Mucosa of descending colon (tissue), 3 donors: ENCODE measurements around the gene B3GNT9. TPM values are rescaled to one million over a fixed set of nuclear protein-coding genes. Genes with fewer than 3 reads are reported as not detected.

Experiments
- ATAC-seq: fragments of 200-7000 bp; cut with Tn5 transposase; one replicate; pipeline ENCODE4 v1.9.1; 2020; ENCODE audit warnings: mild to moderate bottlenecking, moderate library complexity
- DNase-seq, 3 donors: peaks; one replicate each; pipeline ENCODE4 v3.0.0-alpha.2; 2020
- H3K36me3 ChIP-seq: fragments of 200-600 bp; one replicate; pipeline ENCODE4 v1.8.0; 2021; ENCODE audit warnings: low read depth, mild to moderate bottlenecking
- H3K4me1 ChIP-seq: fragments of 200-600 bp; one replicate; pipeline ENCODE4 v1.8.0; 2021; ENCODE audit warnings: low read depth, mild to moderate bottlenecking
- H3K4me3 ChIP-seq: fragments of 200-600 bp; one replicate; pipeline ENCODE4 v1.8.0; 2021; ENCODE audit warnings: mild to moderate bottlenecking
- H3K9me3 ChIP-seq: fragments of 200-600 bp; one replicate; pipeline ENCODE4 v1.8.0; 2021; ENCODE audit warnings: mild to moderate bottlenecking
- intact Hi-C, 2 donors: fragments of 100-400 bp; cut with DNase I in 1 of 2; cut with micrococcal nuclease in 1 of 2; formaldehyde crosslinking; loops; one replicate each; pipeline versions ENCODE4 v1.11.0 to v1.11.1; 2022; cut with DNase I, micrococcal nuclease
- total RNA-seq, 3 donors: library from RNA; stranded (reverse); fragmentation: NEBNext Ultra II Directional in 2 of 3; extraction: Animal tissue kit (Norgen Biotek cat#: 25700) in 2 of 3; gene quantifications; one replicate each; pipeline versions ENCODE4 v1.2.1 to v1.2.4, GENCODE V29; 2021 to 2023
- TF ChIP-seq, protein P1 (sequence below): fragments of 200-600 bp; IDR thresholded peaks from one replicate; pipeline ENCODE4 v1.8.0; 2022; ENCODE audit warnings: antibody characterized with exemption, mild to moderate bottlenecking
- donor health status: DM: no; HTN: no; CAD: no; lungs with moderate emphysema.
- donor health status: DM: no; HTN: no; CAD: no.
- donor health status: DM: no; HTN: yes; CAD: no.

The B3GNT9 gene
- total RNA-seq, 3 donors from 2014 or later = 1.5 to 8.4 (median 4.0) TPM

DNA sequence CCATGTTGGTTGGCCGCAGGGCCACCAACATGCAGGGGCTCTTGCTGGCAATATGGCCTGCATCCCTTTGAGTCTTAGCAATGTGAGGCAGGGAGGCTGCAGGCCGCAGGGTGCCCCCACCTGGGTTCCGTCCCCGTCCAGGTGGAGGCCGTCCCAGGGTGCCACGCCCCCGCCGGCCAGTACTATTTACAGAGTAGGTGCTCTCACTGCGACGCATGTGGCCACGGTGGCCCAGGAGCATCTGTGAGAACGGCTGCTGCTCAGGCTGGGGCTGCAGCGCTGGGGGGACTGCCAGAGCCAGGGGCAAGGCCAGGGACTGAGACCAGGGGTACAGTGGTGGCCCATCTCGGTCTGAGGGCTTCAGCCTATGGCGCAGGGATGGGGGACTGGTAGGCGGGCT lies 29.4 kb upstream of the B3GNT9 start:
- TF ChIP-seq, protein P1, sequence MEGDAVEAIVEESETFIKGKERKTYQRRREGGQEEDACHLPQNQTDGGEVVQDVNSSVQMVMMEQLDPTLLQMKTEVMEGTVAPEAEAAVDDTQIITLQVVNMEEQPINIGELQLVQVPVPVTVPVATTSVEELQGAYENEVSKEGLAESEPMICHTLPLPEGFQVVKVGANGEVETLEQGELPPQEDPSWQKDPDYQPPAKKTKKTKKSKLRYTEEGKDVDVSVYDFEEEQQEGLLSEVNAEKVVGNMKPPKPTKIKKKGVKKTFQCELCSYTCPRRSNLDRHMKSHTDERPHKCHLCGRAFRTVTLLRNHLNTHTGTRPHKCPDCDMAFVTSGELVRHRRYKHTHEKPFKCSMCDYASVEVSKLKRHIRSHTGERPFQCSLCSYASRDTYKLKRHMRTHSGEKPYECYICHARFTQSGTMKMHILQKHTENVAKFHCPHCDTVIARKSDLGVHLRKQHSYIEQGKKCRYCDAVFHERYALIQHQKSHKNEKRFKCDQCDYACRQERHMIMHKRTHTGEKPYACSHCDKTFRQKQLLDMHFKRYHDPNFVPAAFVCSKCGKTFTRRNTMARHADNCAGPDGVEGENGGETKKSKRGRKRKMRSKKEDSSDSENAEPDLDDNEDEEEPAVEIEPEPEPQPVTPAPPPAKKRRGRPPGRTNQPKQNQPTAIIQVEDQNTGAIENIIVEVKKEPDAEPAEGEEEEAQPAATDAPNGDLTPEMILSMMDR = no peak
- H3K4me1 ChIP-seq = peaks cover 28% of the 10 kb centered on the region
- intact Hi-C loops = loop anchor here in 1 of 2 donors (10.0 kb wide), 1 partner anchor 205 kb away; no protein-coding TSS in a partner anchor
- H3K4me3 ChIP-seq = no peak overlapping the region
- no peaks in the 10 kb centered on the region for H3K9me3 ChIP-seq
- DNase-seq (no peak), ATAC-seq (no peak)
- no peaks in the 10 kb centered on the region for H3K36me3 ChIP-seq

DNA sequence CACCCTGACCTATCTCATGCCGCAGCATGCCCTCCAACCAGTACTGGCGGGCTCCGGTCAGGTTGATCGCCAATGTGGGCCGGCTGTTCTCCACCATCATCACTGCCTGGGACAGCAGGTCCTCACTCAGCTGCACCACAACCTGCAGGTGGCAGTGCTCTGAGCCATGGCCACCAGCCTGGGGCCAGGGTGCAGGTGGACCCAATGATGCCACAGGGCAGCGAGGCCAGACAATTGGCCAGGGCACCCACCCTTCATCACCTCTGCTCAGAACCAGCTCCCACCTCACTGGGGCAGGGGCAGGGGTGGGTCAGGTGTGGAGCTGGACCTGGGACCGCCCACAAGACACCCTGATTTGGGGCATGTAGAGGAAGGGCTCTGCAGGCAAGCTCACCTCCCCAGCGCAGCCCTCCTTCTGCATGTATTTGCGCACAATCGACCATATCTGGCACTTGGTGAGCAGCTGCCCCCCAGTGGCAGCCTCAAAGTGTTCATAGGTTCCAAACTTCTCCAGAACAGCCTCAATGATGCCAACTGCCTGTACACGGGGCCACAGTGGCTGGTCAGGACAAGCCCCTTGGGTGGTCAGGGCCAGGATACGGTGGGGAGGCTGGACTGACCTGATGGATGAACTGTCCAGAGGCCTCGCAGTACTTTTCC lies 28.8 kb upstream of the B3GNT9 start:
- intact Hi-C loops = loop anchor here in 1 of 2 donors (10.0 kb wide), 1 partner anchor 205 kb away; no protein-coding TSS in a partner anchor
- no peak overlapping the region for H3K4me3 ChIP-seq
- no peak for DNase-seq
- no peaks in the 10 kb centered on the region for H3K36me3 ChIP-seq
- no peaks in the 10 kb centered on the region for H3K9me3 ChIP-seq
- no peak for ATAC-seq
- H3K4me1 ChIP-seq = peaks cover 27% of the 10 kb centered on the region
- TF ChIP-seq, protein P1 = no peak

DNA sequence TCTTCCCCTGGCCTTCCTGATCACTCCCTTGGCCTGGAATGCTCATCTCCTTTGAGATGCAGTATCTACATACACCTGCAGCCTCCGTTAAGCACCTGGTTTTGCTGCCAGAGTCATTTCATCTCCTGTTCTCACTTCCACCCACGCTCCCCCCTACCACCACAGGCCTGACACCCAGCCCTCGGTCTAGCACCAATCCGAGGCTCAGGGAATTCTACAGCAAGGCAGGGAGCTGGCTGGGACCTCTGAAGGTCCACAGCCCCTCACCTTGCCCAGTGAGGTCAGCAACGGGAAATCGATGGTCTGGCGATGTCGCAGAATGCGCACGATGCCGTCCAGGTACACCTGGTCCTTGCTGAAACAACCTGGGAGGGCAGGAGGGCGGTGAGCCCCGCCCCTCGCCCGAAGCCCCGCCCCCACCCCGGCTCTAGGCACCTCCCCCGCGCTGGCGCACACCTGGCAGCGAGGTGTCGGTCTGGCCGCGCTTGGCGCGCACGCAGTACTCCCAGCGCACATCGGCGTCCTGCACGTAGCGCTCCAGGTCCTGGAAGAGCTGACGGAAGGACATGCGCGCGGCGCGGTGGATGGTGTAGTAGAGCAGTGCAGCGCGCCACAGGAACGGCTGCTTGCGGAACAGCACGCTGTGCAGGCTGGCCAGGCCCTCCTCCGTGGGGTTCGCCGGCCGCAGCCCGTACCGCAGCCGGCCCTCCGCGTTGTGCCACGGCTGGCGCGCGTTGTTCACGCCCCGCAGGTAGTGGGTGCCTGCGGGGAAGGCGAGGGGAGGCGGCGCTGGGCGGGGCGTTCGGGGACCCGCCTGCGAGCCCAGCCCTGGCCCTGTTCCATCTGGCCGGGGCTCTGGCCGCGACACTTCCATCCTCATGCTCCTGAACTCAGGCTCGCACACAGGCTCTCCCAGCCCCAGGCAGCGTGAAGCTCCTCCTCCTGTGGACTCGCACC lies 27.2 kb upstream of the B3GNT9 start:
- no peaks in the 10 kb centered on the region for H3K9me3 ChIP-seq
- ATAC-seq = peak; percentile 82
- intact Hi-C loops = no loop called here

DNA sequence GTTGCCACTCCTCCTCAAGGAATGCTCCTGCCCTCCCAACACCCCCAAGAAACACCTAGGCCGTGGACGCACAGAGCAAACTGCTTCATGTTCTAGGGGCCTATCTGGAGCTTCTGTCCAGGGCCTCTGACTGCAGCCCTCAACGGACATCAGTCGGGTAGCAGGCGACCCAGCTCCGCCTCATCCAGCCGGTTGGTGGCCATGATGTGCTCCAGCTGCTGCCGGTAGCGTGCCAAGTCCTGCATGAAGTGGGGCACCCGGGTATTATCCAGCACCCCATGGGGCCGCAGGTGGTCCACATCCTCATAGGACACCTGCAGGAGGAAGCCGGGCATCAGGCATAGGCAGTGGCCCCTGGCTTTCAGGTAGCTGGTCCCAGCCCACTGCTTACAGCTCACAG lies 25.9 kb upstream of the B3GNT9 start:
- Histone ChIP-seq H3K4me1 (peaks cover 26% of the 10 kb centered on the region), H3K4me3 (no peak overlapping the region), H3K9me3 (no peaks in the 10 kb centered on the region), H3K36me3 (no peaks in the 10 kb centered on the region)
- no peak for DNase-seq
- ATAC-seq = no peak
- intact Hi-C loops = no loop called here
- TF ChIP-seq, protein P1 = no peak

More for the DNA sequence above, 27.2 kb upstream of the B3GNT9 start:
- Histone ChIP-seq H3K4me1 (peaks cover 27% of the 10 kb centered on the region), H3K4me3 (no peak overlapping the region), H3K36me3 (no peaks in the 10 kb centered on the region)
- peak; percentile 85 to 93 (median 90) for DNase-seq
- TF ChIP-seq, protein P1 = no peak

DNA sequence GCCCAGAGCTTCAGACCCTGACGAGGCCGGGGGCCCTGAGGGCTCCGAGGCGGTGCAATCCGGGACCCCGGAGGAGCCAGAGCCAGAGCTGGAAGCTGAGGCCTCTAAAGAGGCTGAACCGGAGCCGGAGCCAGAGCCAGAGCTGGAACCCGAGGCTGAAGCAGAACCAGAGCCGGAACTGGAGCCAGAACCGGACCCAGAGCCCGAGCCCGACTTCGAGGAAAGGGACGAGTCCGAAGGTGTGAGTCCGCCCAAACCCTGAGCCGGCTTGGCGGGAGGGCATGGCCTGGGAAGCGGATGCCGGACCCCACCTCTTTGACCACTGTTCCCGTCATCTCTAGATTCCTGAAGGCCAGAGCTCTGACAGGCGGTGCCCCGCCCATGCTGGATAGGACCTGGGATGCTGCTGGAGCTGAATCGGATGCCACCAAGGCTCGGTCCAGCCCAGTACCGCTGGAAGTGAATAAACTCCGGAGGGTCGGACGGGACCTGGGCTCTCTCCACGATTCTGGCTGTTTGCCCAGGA lies 24.0 kb upstream of the B3GNT9 start:
- TF ChIP-seq, protein P1 = no peak
- ATAC-seq (no peak), DNase-seq (peak in 2 of 3 donors; percentile 40 to 52)
- intact Hi-C loops = no loop called here
- Histone ChIP-seq H3K36me3 (no peaks in the 10 kb centered on the region), H3K4me1 (peaks cover 35% of the 10 kb centered on the region), H3K4me3 (no peak overlapping the region), H3K9me3 (no peaks in the 10 kb centered on the region)
